ENCODE data around the gene NEUROD4.
A peak's percentile ranks its signal among the peaks of the same experiment; 100 is the strongest.

Gene NEUROD4

DNA sequence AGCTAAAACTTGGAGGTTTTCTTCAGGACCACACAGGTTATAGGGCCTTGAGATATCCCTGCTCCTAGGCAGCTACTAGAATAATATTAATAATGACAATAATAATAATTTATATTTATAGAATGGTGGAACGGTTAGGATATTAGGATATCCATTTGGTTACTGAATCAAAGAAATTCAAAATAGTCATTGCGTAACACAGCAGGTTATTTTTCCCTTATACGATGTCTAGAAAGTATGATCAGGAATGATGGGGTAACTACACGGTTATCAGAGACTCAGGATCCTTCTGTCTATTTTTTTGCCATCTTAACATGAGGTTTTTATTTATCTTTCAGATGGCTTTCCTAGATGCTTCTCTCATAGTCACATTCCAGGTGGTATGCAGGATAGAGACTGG lies 39.0 kb downstream of the NEUROD4 start:
- DNase-seq (ENCODE audit: low spot score): no peak

DNA sequence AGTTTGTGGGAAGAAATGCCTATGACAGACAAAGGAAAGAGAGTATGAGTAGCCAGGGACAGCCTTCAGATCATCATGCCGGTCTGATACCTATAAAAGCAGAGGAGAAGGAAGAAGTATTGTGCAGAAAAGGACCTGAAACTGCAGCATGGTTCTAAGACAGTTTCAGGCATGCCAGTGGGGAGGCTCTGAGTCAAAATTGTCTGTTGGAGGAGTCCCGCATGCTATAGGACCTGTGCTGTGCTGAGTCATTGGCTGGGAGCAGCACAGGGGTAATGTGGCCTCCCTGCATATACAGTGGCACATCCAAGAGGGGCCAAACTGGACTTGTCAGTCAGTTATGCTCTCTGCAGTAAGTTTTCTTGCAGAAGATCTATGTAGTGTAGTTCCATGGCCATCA lies 40.7 kb downstream of the NEUROD4 start:
- DNase-seq (ENCODE audit: low spot score): no peak

- no peak for DNase-seq (ENCODE audit: low spot score)
These were observed 41.2 kb downstream of the NEUROD4 start for GRCh38 chr12:55061024-55061423.

GRCh38 chr12:55063291-55063690 lies 43.5 kb downstream of the NEUROD4 start:
- DNase-seq (ENCODE audit: low spot score): no peak

DNA sequence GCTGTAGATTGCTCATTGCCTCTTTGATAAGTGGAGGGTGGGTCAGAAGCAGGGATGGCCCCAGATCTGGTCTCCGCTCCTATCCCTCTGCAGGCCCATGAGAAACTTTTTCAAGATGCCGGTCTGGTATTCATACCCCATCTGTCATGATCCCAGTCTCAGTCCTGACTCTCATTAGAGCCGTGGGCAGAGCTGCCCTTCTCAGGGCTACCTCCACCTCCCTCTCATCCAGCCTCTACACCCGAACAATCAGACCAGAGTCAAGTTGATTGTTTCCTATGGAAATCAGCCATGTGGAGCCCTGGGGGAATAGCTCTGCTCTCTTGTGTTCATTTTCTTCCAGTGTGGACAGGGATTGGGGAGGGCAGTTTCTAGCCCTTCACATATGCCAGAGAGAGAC lies 45.8 kb downstream of the NEUROD4 start:
- no peak for DNase-seq (ENCODE audit: low spot score)

DNA sequence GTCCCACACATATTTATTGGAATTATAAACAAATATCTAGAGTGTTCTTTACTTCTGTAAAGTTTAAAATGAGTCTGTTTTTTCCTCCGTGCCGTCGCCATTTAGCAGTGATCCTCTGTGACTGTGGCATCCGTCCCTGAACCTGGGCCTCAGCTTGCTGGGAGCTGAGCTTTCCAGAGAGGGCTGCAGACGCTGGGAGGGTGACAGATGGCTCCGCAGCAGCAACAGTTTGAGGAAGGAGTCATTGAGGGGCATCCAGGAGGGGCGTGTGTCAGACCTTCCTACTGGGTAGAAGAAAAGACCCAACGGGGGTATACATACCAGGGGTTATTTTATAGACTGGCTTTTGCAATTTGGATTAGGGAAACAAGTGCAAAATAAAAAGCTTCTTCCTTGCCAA lies 47.9 kb downstream of the NEUROD4 start:
- DNase-seq (ENCODE audit: low spot score): no peak

- DNase-seq (ENCODE audit: low spot score): peak; percentile 46
These were observed 48.7 kb downstream of the NEUROD4 start for GRCh38 chr12:55068416-55069010.

DNA sequence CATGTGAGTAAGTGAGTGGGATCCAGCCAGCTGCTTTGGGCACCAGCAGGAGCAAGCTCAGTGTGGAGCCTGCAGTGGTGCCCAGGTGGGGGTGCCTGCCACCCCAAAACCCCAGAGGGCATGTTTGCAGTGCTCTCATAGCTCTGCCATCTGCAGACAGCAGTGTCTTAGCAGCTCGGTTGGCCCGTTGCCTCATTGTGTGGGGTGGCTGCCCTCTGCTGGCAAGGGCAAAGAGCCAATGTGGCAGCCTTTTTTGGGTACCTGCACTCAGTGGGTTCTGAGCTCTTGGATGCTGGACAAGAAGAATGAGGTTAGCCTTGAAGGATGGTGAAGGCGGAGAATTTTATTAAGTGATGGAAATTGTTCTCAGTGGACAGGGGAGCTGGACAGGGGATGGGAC lies 52.3 kb downstream of the NEUROD4 start:
- DNase-seq (ENCODE audit: low spot score): no peak

GRCh38 chr12:55073043-55074022 lies 53.6 kb downstream of the NEUROD4 start:
- peak; percentile 33 for DNase-seq (ENCODE audit: low spot score)

- no peak for DNase-seq (ENCODE audit: low spot score)
These were observed 55.0 kb downstream of the NEUROD4 start for GRCh38 chr12:55074806-55075205.

Measured in HuH-7.5 (cell line).